Stimulated activated CD8-positive, alpha-beta memory T cell treated with anti-CD3 and anti-CD28 coated beads, Interleukin-12 subunit alpha, Interleukin-12 subunit beta, amount 100 ng/mL, for 24 hours (primary cell): ENCODE results near the gene TTC19.

Experiments used
- DNase-seq: peaks from one replicate; pipeline ENCODE4 v3.0.0-alpha.2; 2020; ENCODE audit errors: extremely low read depth

Gene TTC19

GRCh38 chr17:15999141-15999973 lies at the start of gene TTC19, which contains the start of gene ZSWIM7:
TTC19 (plus strand) TSS chr17:15999824; CDS start chr17:15999849, 25 bp downstream.
ZSWIM7 (minus strand) TSS chr17:15999704; CDS start chr17:15999594, 110 bp downstream.
- DNase-seq: peak; percentile 91

GRCh38 chr17:15951368-15952047 lies 48.1 kb upstream of the TTC19 start:
- DNase-seq: no peak

GRCh38 chr17:15952048-15952532 lies 47.5 kb upstream of the TTC19 start:
- no peak for DNase-seq

GRCh38 chr17:15952916-15953790 lies 46.5 kb upstream of the TTC19 start:
- DNase-seq: no peak

GRCh38 chr17:15954222-15954621 lies 45.4 kb upstream of the TTC19 start:
- no peak for DNase-seq

- no peak for DNase-seq
These were observed 43.7 kb upstream of the TTC19 start for GRCh38 chr17:15955793-15956541.

- no peak for DNase-seq
These were observed 42.4 kb upstream of the TTC19 start for GRCh38 chr17:15957206-15957605.

GRCh38 chr17:15957608-15958307 lies 41.9 kb upstream of the TTC19 start:
- DNase-seq: no peak

GRCh38 chr17:15958484-15958854 lies 41.2 kb upstream of the TTC19 start:
- DNase-seq: no peak

GRCh38 chr17:15963670-15964110 lies 35.9 kb upstream of the TTC19 start:
- no peak for DNase-seq

- DNase-seq: no peak
These were observed 34.1 kb upstream of the TTC19 start for GRCh38 chr17:15965528-15965927.

- no peak for DNase-seq
These were observed 33.3 kb upstream of the TTC19 start for GRCh38 chr17:15966183-15966878.

- DNase-seq: no peak
These were observed 32.8 kb upstream of the TTC19 start for GRCh38 chr17:15966879-15967248.

GRCh38 chr17:15967706-15968399 lies 31.8 kb upstream of the TTC19 start:
- DNase-seq: no peak

- no peak for DNase-seq
These were observed 30.2 kb upstream of the TTC19 start for GRCh38 chr17:15969463-15969862.

GRCh38 chr17:15970500-15970899 lies 29.1 kb upstream of the TTC19 start:
- no peak for DNase-seq

- DNase-seq: no peak
These were observed 28.4 kb upstream of the TTC19 start for GRCh38 chr17:15971098-15971678.

- DNase-seq: no peak
These were observed 27.7 kb upstream of the TTC19 start for GRCh38 chr17:15971882-15972281.

GRCh38 chr17:15972497-15972951 lies 27.1 kb upstream of the TTC19 start:
- DNase-seq: no peak
